K562 (cell line): Measurements from ENCODE around the gene CIART. TPM values are rescaled to one million over a fixed set of nuclear protein-coding genes. Genes with fewer than 3 reads are reported as not detected.

Experiments used
- ARID2 ChIP-seq: fragments of 450-650 bp; IDR thresholded peaks from 2 replicates; pipeline ENCODE4 v1.6.1; 2017; ENCODE audit warnings: antibody characterized with exemption, mild to moderate bottlenecking
- ARID4B ChIP-seq: sonication (generic); formaldehyde crosslinking; IDR thresholded peaks from 2 replicates; pipeline ENCODE4 v1.8.0; 2022; ENCODE audit warnings: mild to moderate bottlenecking, missing genetic modification reagents
- CREM ChIP-seq: IDR thresholded peaks from 2 replicates; pipeline ENCODE4 v1.6.1; 2014; ENCODE audit warnings: antibody characterized with exemption, low read depth
- ELF4 ChIP-seq: fragments of 450-650 bp; formaldehyde crosslinking; IDR thresholded peaks from 2 replicates; pipeline ENCODE4 v1.4.0; 2022; ENCODE audit warnings: missing genetic modification characterization
- ESRRA ChIP-seq: fragments of 450-650 bp; IDR thresholded peaks from 2 replicates; pipeline ENCODE4 v1.6.1; 2014; ENCODE audit warnings: low read depth, mild to moderate bottlenecking, moderate library complexity, borderline replicate concordance
- GATAD2B ChIP-seq: fragments of 450-650 bp; IDR thresholded peaks from 2 replicates; pipeline ENCODE4 v1.6.1; 2017; ENCODE audit warnings: mild to moderate bottlenecking, borderline replicate concordance
- HSF4 ChIP-seq: fragments of 250-450 bp; sonication (Bioruptor Pico); IDR thresholded peaks from 2 replicates; pipeline ENCODE4 v2.1.2; 2022; ENCODE audit warnings: mild to moderate bottlenecking, moderate library complexity, borderline replicate concordance
- JUNB ChIP-seq: fragments of 450-650 bp; formaldehyde crosslinking; conservative IDR thresholded peaks from 2 replicates; pipeline ENCODE4 v1.4.0; 2020; ENCODE audit warnings: mild to moderate bottlenecking
- KDM1A ChIP-seq, 2 experiments: fragments of 450-650 bp; IDR thresholded peaks; 2 replicates each; pipeline ENCODE4 v1.6.1; 2016; ENCODE audit warnings: mild to moderate bottlenecking in 2 of 2
- KDM5B ChIP-seq: fragments of 200-600 bp; sonication (generic); IDR thresholded peaks from 2 replicates; pipeline ENCODE4 v1.6.1; 2012; ENCODE audit warnings: low read depth, mild to moderate bottlenecking, moderate library complexity, low read length, control low read depth, inconsistent platforms; ENCODE audit not compliant: insufficient replicate concordance
- LEF1 ChIP-seq: fragments of 450-650 bp; IDR thresholded peaks from 2 replicates; pipeline ENCODE4 v1.6.1; 2016; ENCODE audit warnings: mild to moderate bottlenecking
- MAFK ChIP-seq: IDR thresholded peaks from 2 replicates; pipeline ENCODE4 v1.6.1; 2011; ENCODE audit warnings: low read length, improper control_type of control experiment
- MXD1 ChIP-seq: fragments of 250-450 bp; sonication (Bioruptor Pico); IDR thresholded peaks from 2 replicates; pipeline ENCODE4 v1.8.0; 2021; ENCODE audit warnings: borderline replicate concordance, mild to moderate bottlenecking, moderate library complexity; ENCODE audit not compliant: poor library complexity, severe bottlenecking
- MYC ChIP-seq, 2 experiments: fragments of 250-450 bp in 1 of 2; sonication (Bioruptor Pico) in 1 of 2; IDR thresholded peaks; 2 replicates each; pipeline versions ENCODE4 v1.5.1 to v1.6.1; 2012 to 2021; ENCODE audit warnings: low read depth in 2 of 2, borderline replicate concordance in 1 of 2, improper control_type of control experiment in 1 of 2, low read length in 1 of 2, mild to moderate bottlenecking in 1 of 2, moderate library complexity in 1 of 2
- SMARCB1 ChIP-seq: IDR thresholded peaks from 2 replicates; pipeline ENCODE4 v1.6.1; 2011; ENCODE audit warnings: improper control_type of control experiment, low read depth; ENCODE audit not compliant: insufficient read length
- ZNF175 ChIP-seq: fragments of 200-800 bp; sonication (Bioruptor generic); IDR thresholded peaks from 2 replicates; pipeline ENCODE4 v1.6.1; 2016; ENCODE audit warnings: low read depth, mild to moderate bottlenecking, missing genetic modification characterization, missing compliant biosample characterization
- ZNF311 ChIP-seq: fragments of 250-450 bp; sonication (Bioruptor Pico); IDR thresholded peaks from 2 replicates; pipeline ENCODE4 v1.4.0; 2020; ENCODE audit warnings: mild to moderate bottlenecking, moderate library complexity
- ZNF584 ChIP-seq: fragments of 200-800 bp; sonication (Bioruptor generic); IDR thresholded peaks from 2 replicates; pipeline ENCODE4 v1.6.1; 2016; ENCODE audit warnings: low read depth, mild to moderate bottlenecking, missing genetic modification characterization, missing compliant biosample characterization
- ZNF586 ChIP-seq: fragments of 450-650 bp; formaldehyde crosslinking; conservative IDR thresholded peaks from 2 replicates; pipeline ENCODE4 v1.4.0; 2020; ENCODE audit warnings: mild to moderate bottlenecking, moderate library complexity
- ZNF740 ChIP-seq, 3 experiments: fragments of 200-800 bp in 1 of 3; sonication (Bioruptor generic) in 1 of 3; sonication (generic) in 1 of 3; formaldehyde crosslinking in 1 of 3; IDR thresholded peaks; 2 replicates each; pipeline versions ENCODE4 v1.6.1 to v1.8.0; 2016 to 2022; ENCODE audit warnings: mild to moderate bottlenecking in 2 of 3, missing compliant biosample characterization in 2 of 3, missing genetic modification characterization in 2 of 3, missing genetic modification reagents in 1 of 3
- ZSCAN29 ChIP-seq: fragments of 450-650 bp; IDR thresholded peaks from 2 replicates; pipeline ENCODE4 v1.6.1; 2017
- polyA plus RNA-seq, 8 experiments: library from polyadenylated mRNA; depleted of rRNA in 4 of 8; stranded (reverse) in 5 of 8; unstranded in 3 of 8; fragments of >200 nt; fragmentation: Nextera tagmentation in 2 of 8; fragmentation: Illumina TruSeq in 1 of 8; extraction: Ambion mirVana in 2 of 8; extraction: Trizol in 1 of 8; gene quantifications; 2 replicates each; pipeline versions ENCODE4 v1.2.1 to v1.2.3, GENCODE V29; 2011 to 2014; ENCODE audit warnings: inconsistent platforms in 1 of 8, missing spikeins in 1 of 8
- total RNA-seq, 7 experiments: library from RNA; depleted of rRNA in 6 of 7; stranded (reverse); fragments of >200 nt in 6 of 7; fragmentation: Illumina TruSeq in 2 of 7; extraction: Trizol in 2 of 7; gene quantifications; 2 replicates each; pipeline versions ENCODE4 v1.2.1 to v1.2.3, GENCODE V29; 2011 to 2021; ENCODE audit warnings: low replicate concordance in 1 of 7

Gene CIART
- total and polyA plus RNA-seq, 9 of the 15 experiments (the other 6 are each of a cell fraction or from before 2014, with no cell fraction given), result 0.07 to 0.35 (median 0.19) TPM; not detected in 2

GRCh38 chr1:150235852-150236613 is 46.3 kb upstream of the CIART start, which contains the start of gene ANP32E (continued):
- TF ChIP-seq ARID4B (CRISPR knock-in tag) (peak; percentile 84), MXD1 (CRISPR knock-in tag) (no peak), ZNF740 (CRISPR knock-in tag; IDR thresholded peaks at IDR 0.05) (peak; percentile 87; the same call in 1 of the 2 replicates), ZNF740 (tag; IDR thresholded peaks at IDR 0.05) (peak in 1 of 2 experiments; percentile 96; a peak in 2 of 4 replicates), SMARCB1 (no peak), ARID2 (peak; percentile 60; the same call in 1 of the 2 replicates), KDM1A (IDR thresholded peaks at IDR 0.05) (no peak; a peak in 1 of 4 replicates), ELF4 (CRISPR knock-in tag) (peak; percentile 85; the same call in 1 of the 2 replicates), ZNF586 (no peak), LEF1 (peak; percentile 52), ZSCAN29 (no peak), ZNF311 (CRISPR knock-in tag) (no peak), MAFK (no peak), JUNB (CRISPR knock-in tag) (no peak), ZNF175 (CRISPR knock-in tag) (no peak), MYC (IDR thresholded peaks at IDR 0.05; ENCODE audit: low read depth, low read length) (peak; percentile 79), MYC (CRISPR knock-in tag; IDR thresholded peaks at IDR 0.05; ENCODE audit: borderline replicate concordance, low read depth) (0 out of 2 replicates have a peak, but pooled peaks have one; percentile 25), KDM5B (peak; percentile 98), ZNF584 (CRISPR knock-in tag) (peak; percentile 68; the same call in 1 of the 2 replicates), CREM (peak; percentile 92), GATAD2B (peak; percentile 30; the same call in 1 of the 2 replicates), HSF4 (no peak), ESRRA (peak; percentile 38)
